Keratinocyte (primary cell): Measurements from ENCODE around the gene IKZF1. TPM values are rescaled to one million over a fixed set of nuclear protein-coding genes. Genes with fewer than 3 reads are reported as not detected.
A peak's percentile ranks its signal among the peaks of the same experiment; 100 is the strongest.

Experiments used
- DNase-seq: peaks from one replicate; pipeline ENCODE4 v3.0.0-alpha.2; 2011; ENCODE audit warnings: low read depth, missing footprints, low spot score
- FAIRE-seq: peaks from 2 replicates; lab custom pipeline; 2011; peaks lifted over from hg19 to GRCh38; lab: Jason Lieb, UNC
- H2AFZ ChIP-seq: 2 replicates; pipeline ENCODE4 v1.6.0; 2012; ENCODE audit warnings: low read length, control low read depth, inconsistent platforms; ENCODE audit not compliant: control insufficient read depth
- H3K27ac ChIP-seq: 2 replicates; pipeline ENCODE4 v1.5.1; 2011; ENCODE audit warnings: low read length; ENCODE audit not compliant: control insufficient read depth, insufficient read depth
- H3K27me3 ChIP-seq: 3 replicates; pipeline ENCODE4 v1.6.0; 2011; ENCODE audit warnings: low read length; ENCODE audit not compliant: control insufficient read depth, insufficient read depth; ENCODE audit errors: extremely low read depth
- H3K36me3 ChIP-seq, 2 experiments: 2 replicates in 1 of 2; 3 replicates in 1 of 2; pipeline ENCODE4 v1.5.1; 2011; ENCODE audit warnings: low read length in 2 of 2, mild to moderate bottlenecking in 1 of 2; ENCODE audit not compliant: control insufficient read depth in 2 of 2, insufficient read depth in 2 of 2; ENCODE audit errors: extremely low read depth in 1 of 2
- H3K4me1 ChIP-seq: 3 replicates; pipeline ENCODE4 v1.5.1; 2011; ENCODE audit warnings: low read length; ENCODE audit not compliant: control insufficient read depth, insufficient read depth; ENCODE audit errors: extremely low read depth
- H3K4me2 ChIP-seq: 3 replicates; pipeline ENCODE4 v1.6.0; 2011; ENCODE audit warnings: low read depth, low read length; ENCODE audit not compliant: control insufficient read depth, insufficient read depth; ENCODE audit errors: extremely low read depth
- H3K4me3 ChIP-seq, 3 experiments: fragments of 200-600 bp in 1 of 3; sonication (generic) in 1 of 3; 2 replicates in 2 of 3; 3 replicates in 1 of 3; pipeline ENCODE4 v1.5.1; 2011 to 2016; ENCODE audit warnings: low read length in 3 of 3, mild to moderate bottlenecking in 3 of 3, control low read depth in 2 of 3, inconsistent platforms in 1 of 3, low read depth in 1 of 3, mixed read lengths in 1 of 3, mixed run types in 1 of 3, moderate library complexity in 1 of 3; ENCODE audit not compliant: control insufficient read depth in 2 of 3, insufficient read depth in 2 of 3; ENCODE audit errors: extremely low read depth in 1 of 3
- H3K79me2 ChIP-seq: 2 replicates; pipeline ENCODE4 v1.6.0; 2012; ENCODE audit warnings: low read length; ENCODE audit not compliant: control insufficient read depth, insufficient read depth
- H3K9ac ChIP-seq: 3 replicates; pipeline ENCODE4 v1.6.0; 2011; ENCODE audit warnings: low read length; ENCODE audit not compliant: control insufficient read depth, insufficient read depth; ENCODE audit errors: extremely low read depth
- H3K9me1 ChIP-seq: 3 replicates; pipeline ENCODE4 v1.6.0; 2011; ENCODE audit warnings: low read length; ENCODE audit not compliant: control insufficient read depth, insufficient read depth; ENCODE audit errors: extremely low read depth
- H3K9me3 ChIP-seq: 2 replicates; pipeline ENCODE4 v1.5.1; 2012; ENCODE audit warnings: low read depth, low read length; ENCODE audit not compliant: control insufficient read depth
- H4K20me1 ChIP-seq: 3 replicates; pipeline ENCODE4 v1.6.0; 2011; ENCODE audit warnings: low read length; ENCODE audit not compliant: control insufficient read depth, insufficient read depth; ENCODE audit errors: extremely low read depth
- CTCF ChIP-seq, 3 experiments: IDR thresholded peaks in 1 of 3; conservative IDR thresholded peaks in 1 of 3; optimal IDR thresholded peaks in 1 of 3; 2 replicates in 2 of 3; 3 replicates in 1 of 3; pipeline versions ENCODE3 to v1.5.1; 2011; ENCODE audit warnings: low read length in 3 of 3, mild to moderate bottlenecking in 3 of 3, moderate library complexity in 2 of 3, control low read depth in 1 of 3, inconsistent platforms in 1 of 3; ENCODE audit not compliant: insufficient read depth in 2 of 3; ENCODE audit errors: extremely low read depth in 1 of 3
- EZH2 ChIP-seq: IDR thresholded peaks from one replicate; pipeline ENCODE4 v1.6.1; 2012; ENCODE audit warnings: inconsistent platforms, mild to moderate bottlenecking, low read length, moderate library complexity
- dilution Hi-C: fragments of 300-500 bp; cut with MboI; formaldehyde crosslinking; loops from one replicate; pipeline ENCODE4 v1.7.0; 2020; ENCODE audit warnings: low sequenced_read_pairs; ENCODE audit not compliant: extremely low pct_ligation_motif_present
- polyA plus RNA-seq, 5 experiments: library from polyadenylated mRNA; depleted of rRNA in 3 of 5; stranded (reverse) in 3 of 5; stranded (forward) in 1 of 5; unstranded in 1 of 5; fragments of >200 nt; gene quantifications; 1 replicate in 1 of 5; 2 replicates in 3 of 5; 3 replicates in 1 of 5; pipeline versions ENCODE4 v1.2.1 to v1.2.3, GENCODE V29; 2011 to 2012; ENCODE audit warnings: missing spikeins in 2 of 5, low read depth in 1 of 5, low replicate concordance in 1 of 5

Gene IKZF1
- polyA plus RNA-seq, 1 donor (not counting 4 experiments of a cell fraction or from before 2014, with no cell fraction given) = not detected

- H3K4me1 ChIP-seq = peaks cover 16% of the 10 kb centered on the region
- H4K20me1 ChIP-seq = no peaks in the 10 kb centered on the region
- DNase-seq = no peak
- no peak overlapping the region for H3K4me3 ChIP-seq
- no peak overlapping the region for H2AFZ ChIP-seq
- dilution Hi-C loops = no loop called here
- H3K36me3 ChIP-seq = no peaks in the 10 kb centered on the region
- no peak for TF ChIP-seq CTCF (optimal IDR thresholded peaks at IDR 0.05 in 1 of 3, IDR thresholded peaks at IDR 0.05 in 1 of 3, conservative IDR thresholded peaks at IDR 0.05 in 1 of 3; ENCODE audit: extremely low read depth in 1 of 3, insufficient read depth in 2 of 3, low read length in 3 of 3)
- no peak for TF ChIP-seq EZH2
- no peaks in the 10 kb centered on the region for H3K9me1 ChIP-seq
- no peak overlapping the region for H3K27ac ChIP-seq
- H3K4me2 ChIP-seq = no peak overlapping the region
- H3K9ac ChIP-seq = no peak overlapping the region
- H3K79me2 ChIP-seq = no peaks in the 10 kb centered on the region
- H3K27me3 ChIP-seq = no peaks in the 10 kb centered on the region
- H3K9me3 ChIP-seq = no peaks in the 10 kb centered on the region
- no peak for FAIRE-seq
Observed at GRCh38 chr7:50377356-50377755, 72.8 kb downstream of the IKZF1 start.

- peaks cover 2% of the 10 kb centered on the region for H3K27me3 ChIP-seq
- H3K27ac ChIP-seq = peak overlapping the region; percentile 36
- no peak overlapping the region for H3K9ac ChIP-seq
- H4K20me1 ChIP-seq = no peaks in the 10 kb centered on the region
- no peak for TF ChIP-seq EZH2
- TF ChIP-seq CTCF (optimal IDR thresholded peaks at IDR 0.05 in 1 of 3, IDR thresholded peaks at IDR 0.05 in 1 of 3, conservative IDR thresholded peaks at IDR 0.05 in 1 of 3; ENCODE audit: extremely low read depth in 1 of 3, insufficient read depth in 2 of 3, low read length in 3 of 3) = no peak
- dilution Hi-C loops = no loop called here
- no peaks in the 10 kb centered on the region for H3K79me2 ChIP-seq
- no peaks in the 10 kb centered on the region for H3K36me3 ChIP-seq
- no peaks in the 10 kb centered on the region for H3K9me3 ChIP-seq
- peaks cover 16% of the 10 kb centered on the region for H3K4me1 ChIP-seq
- DNase-seq (peak; percentile 76), FAIRE-seq (peak; percentile 99)
- peak overlapping the region; percentile 93 for H2AFZ ChIP-seq
- H3K9me1 ChIP-seq = no peaks in the 10 kb centered on the region
- peak overlapping the region in 1 of 3 experiments; percentile 35 for H3K4me3 ChIP-seq
- peak overlapping the region; percentile 78 for H3K4me2 ChIP-seq
Observed at GRCh38 chr7:50379082-50379481, 74.6 kb downstream of the IKZF1 start.
